ENCODE results near the gene LARP4B. TPM values are rescaled to one million over a fixed set of nuclear protein-coding genes. Genes with fewer than 3 reads are reported as not detected.

The LARP4B gene
- total and polyA plus RNA-seq, 2 experiments from 2014 or later = 18.3 to 52.3 TPM

DNA sequence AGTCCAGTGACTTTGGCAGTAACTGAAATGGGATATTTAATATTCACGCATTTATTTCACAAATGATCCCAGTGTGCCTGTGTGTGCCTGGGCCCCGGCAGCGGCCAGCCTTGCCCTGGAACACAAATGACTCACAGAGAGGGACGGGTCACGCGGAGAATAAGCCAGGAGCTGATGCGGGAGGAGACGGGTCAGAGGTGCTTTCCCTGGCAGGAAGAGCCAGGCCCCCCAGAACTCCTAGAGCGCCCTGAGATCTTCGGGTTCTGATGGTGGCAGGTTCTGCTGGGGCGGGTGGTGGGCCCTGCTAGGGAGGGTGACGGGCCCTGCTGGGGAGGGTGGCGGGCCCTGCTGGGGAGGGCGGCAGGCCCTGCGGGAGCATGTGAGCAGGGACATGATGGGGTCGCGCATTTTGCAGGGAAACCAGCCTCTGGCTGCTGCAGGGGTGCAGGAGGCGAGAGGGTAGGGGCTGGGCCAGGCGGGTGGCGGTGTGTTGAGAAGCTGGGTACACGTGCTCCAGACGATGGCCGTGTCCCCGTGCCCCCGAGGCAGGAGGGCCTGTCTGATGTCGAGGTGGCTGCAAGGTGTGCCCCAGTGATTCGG lies 157.8 kb downstream of the LARP4B start:
- no peaks in the 10 kb centered on the region for H3K36me3 ChIP-seq (ENCODE audit: insufficient read depth)
- no peak overlapping the region for H3K4me3 Mint-ChIP-seq
- no peak overlapping the region for H3K4me2 ChIP-seq
- H3K4me3 ChIP-seq = no peak overlapping the region
- H3K36me3 Mint-ChIP-seq (ENCODE audit: low read depth) = no peaks in the 10 kb centered on the region; the same call in 2 of the 3 replicates
- DNase-seq (ENCODE audit: low spot score) (no peak), ATAC-seq (no peak)
- no peak overlapping the region for H3K27ac ChIP-seq (ENCODE audit: low read depth)
- H3F3A ChIP-seq (replicated peaks; ENCODE audit: low read depth) = no peaks in the 10 kb centered on the region
- H3K4me1 ChIP-seq (ENCODE audit: insufficient read depth) = no peaks in the 10 kb centered on the region; the same call in 1 of the 2 replicates
- no peak overlapping the region for H3K27ac Mint-ChIP-seq
- H3K79me2 ChIP-seq (replicated peaks; ENCODE audit: insufficient read depth) = no peaks in the 10 kb centered on the region
- 0 out of 2 replicates have a peak overlapping the region, but pooled peaks have one; percentile 5 for H2AFZ ChIP-seq
- peaks cover 2% of the 10 kb centered on the region; the same call in 1 of the 3 replicates for H3K4me1 Mint-ChIP-seq
- peaks cover 25% of the 10 kb centered on the region for H3K27me3 Mint-ChIP-seq (ENCODE audit: insufficient read depth, low read depth, poor library complexity)
- H3K27me3 ChIP-seq (ENCODE audit: insufficient read depth) = no peaks in the 10 kb centered on the region
- TF ChIP-seq CREB1 (CRISPR knock-in tag; IDR thresholded peaks at IDR 0.05; ENCODE audit: low read depth) (no peak), NANOG (IDR thresholded peaks at IDR 0.05; ENCODE audit: borderline replicate concordance) (no peak), CTCF (conservative IDR thresholded peaks at IDR 0.05; ENCODE audit: low read depth in 2 of 2) (no peak), ZNF114 (CRISPR knock-in tag; IDR thresholded peaks at IDR 0.05) (no peak), ZNF331 (CRISPR knock-in tag; IDR thresholded peaks at IDR 0.05; ENCODE audit: low read depth) (no peak), JUNB (IDR thresholded peaks at IDR 0.05; ENCODE audit: unreplicated experiment) (no peak), POLR2AphosphoS5 (IDR thresholded peaks at IDR 0.05; ENCODE audit: low read depth) (no peak), STAT1 (IDR thresholded peaks at IDR 0.05; ENCODE audit: unreplicated experiment) (no peak), EZH2phosphoT487 (IDR thresholded peaks at IDR 0.05; ENCODE audit: unreplicated experiment) (no peak), ZNF462 (CRISPR knock-in tag; IDR thresholded peaks at IDR 0.05) (no peak), EZH2 (IDR thresholded peaks at IDR 0.05; ENCODE audit: low read depth, unreplicated experiment) (no peak)
- TF ChIP-seq, protein P1, sequence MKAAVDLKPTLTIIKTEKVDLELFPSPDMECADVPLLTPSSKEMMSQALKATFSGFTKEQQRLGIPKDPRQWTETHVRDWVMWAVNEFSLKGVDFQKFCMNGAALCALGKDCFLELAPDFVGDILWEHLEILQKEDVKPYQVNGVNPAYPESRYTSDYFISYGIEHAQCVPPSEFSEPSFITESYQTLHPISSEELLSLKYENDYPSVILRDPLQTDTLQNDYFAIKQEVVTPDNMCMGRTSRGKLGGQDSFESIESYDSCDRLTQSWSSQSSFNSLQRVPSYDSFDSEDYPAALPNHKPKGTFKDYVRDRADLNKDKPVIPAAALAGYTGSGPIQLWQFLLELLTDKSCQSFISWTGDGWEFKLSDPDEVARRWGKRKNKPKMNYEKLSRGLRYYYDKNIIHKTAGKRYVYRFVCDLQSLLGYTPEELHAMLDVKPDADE (IDR thresholded peaks at IDR 0.05) = no peak
- TF ChIP-seq, protein P2, sequence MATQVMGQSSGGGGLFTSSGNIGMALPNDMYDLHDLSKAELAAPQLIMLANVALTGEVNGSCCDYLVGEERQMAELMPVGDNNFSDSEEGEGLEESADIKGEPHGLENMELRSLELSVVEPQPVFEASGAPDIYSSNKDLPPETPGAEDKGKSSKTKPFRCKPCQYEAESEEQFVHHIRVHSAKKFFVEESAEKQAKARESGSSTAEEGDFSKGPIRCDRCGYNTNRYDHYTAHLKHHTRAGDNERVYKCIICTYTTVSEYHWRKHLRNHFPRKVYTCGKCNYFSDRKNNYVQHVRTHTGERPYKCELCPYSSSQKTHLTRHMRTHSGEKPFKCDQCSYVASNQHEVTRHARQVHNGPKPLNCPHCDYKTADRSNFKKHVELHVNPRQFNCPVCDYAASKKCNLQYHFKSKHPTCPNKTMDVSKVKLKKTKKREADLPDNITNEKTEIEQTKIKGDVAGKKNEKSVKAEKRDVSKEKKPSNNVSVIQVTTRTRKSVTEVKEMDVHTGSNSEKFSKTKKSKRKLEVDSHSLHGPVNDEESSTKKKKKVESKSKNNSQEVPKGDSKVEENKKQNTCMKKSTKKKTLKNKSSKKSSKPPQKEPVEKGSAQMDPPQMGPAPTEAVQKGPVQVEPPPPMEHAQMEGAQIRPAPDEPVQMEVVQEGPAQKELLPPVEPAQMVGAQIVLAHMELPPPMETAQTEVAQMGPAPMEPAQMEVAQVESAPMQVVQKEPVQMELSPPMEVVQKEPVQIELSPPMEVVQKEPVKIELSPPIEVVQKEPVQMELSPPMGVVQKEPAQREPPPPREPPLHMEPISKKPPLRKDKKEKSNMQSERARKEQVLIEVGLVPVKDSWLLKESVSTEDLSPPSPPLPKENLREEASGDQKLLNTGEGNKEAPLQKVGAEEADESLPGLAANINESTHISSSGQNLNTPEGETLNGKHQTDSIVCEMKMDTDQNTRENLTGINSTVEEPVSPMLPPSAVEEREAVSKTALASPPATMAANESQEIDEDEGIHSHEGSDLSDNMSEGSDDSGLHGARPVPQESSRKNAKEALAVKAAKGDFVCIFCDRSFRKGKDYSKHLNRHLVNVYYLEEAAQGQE (IDR thresholded peaks at IDR 0.05; ENCODE audit: unreplicated experiment) = no peak
- H3K9me2 ChIP-seq (ENCODE audit: insufficient read depth) = no peaks in the 10 kb centered on the region
- peaks cover 10% of the 10 kb centered on the region for H3K9me3 Mint-ChIP-seq
- H4K20me1 ChIP-seq (replicated peaks; ENCODE audit: insufficient read depth) = no peaks in the 10 kb centered on the region
